Keratinocyte (primary cell): Measurements from ENCODE around the gene TECR. TPM values are rescaled to one million over a fixed set of nuclear protein-coding genes. Genes with fewer than 3 reads are reported as not detected.
A peak's percentile ranks its signal among the peaks of the same experiment; 100 is the strongest.

Experiments used
- DNase-seq: peaks from one replicate; pipeline ENCODE4 v3.0.0-alpha.2; 2011; ENCODE audit warnings: low read depth, missing footprints, low spot score
- FAIRE-seq: peaks from 2 replicates; lab custom pipeline; 2011; peaks lifted over from hg19 to GRCh38; lab: Jason Lieb, UNC
- H2AFZ ChIP-seq: 2 replicates; pipeline ENCODE4 v1.6.0; 2012; ENCODE audit warnings: low read length, control low read depth, inconsistent platforms; ENCODE audit not compliant: control insufficient read depth
- H3K27ac ChIP-seq: 2 replicates; pipeline ENCODE4 v1.5.1; 2011; ENCODE audit warnings: low read length; ENCODE audit not compliant: control insufficient read depth, insufficient read depth
- H3K27me3 ChIP-seq: 3 replicates; pipeline ENCODE4 v1.6.0; 2011; ENCODE audit warnings: low read length; ENCODE audit not compliant: control insufficient read depth, insufficient read depth; ENCODE audit errors: extremely low read depth
- H3K36me3 ChIP-seq, 2 experiments: 2 replicates in 1 of 2; 3 replicates in 1 of 2; pipeline ENCODE4 v1.5.1; 2011; ENCODE audit warnings: low read length in 2 of 2, mild to moderate bottlenecking in 1 of 2; ENCODE audit not compliant: control insufficient read depth in 2 of 2, insufficient read depth in 2 of 2; ENCODE audit errors: extremely low read depth in 1 of 2
- H3K4me1 ChIP-seq: 3 replicates; pipeline ENCODE4 v1.5.1; 2011; ENCODE audit warnings: low read length; ENCODE audit not compliant: control insufficient read depth, insufficient read depth; ENCODE audit errors: extremely low read depth
- H3K4me2 ChIP-seq: 3 replicates; pipeline ENCODE4 v1.6.0; 2011; ENCODE audit warnings: low read depth, low read length; ENCODE audit not compliant: control insufficient read depth, insufficient read depth; ENCODE audit errors: extremely low read depth
- H3K4me3 ChIP-seq, 3 experiments: fragments of 200-600 bp in 1 of 3; sonication (generic) in 1 of 3; 2 replicates in 2 of 3; 3 replicates in 1 of 3; pipeline ENCODE4 v1.5.1; 2011 to 2016; ENCODE audit warnings: low read length in 3 of 3, mild to moderate bottlenecking in 3 of 3, control low read depth in 2 of 3, inconsistent platforms in 1 of 3, low read depth in 1 of 3, mixed read lengths in 1 of 3, mixed run types in 1 of 3, moderate library complexity in 1 of 3; ENCODE audit not compliant: control insufficient read depth in 2 of 3, insufficient read depth in 2 of 3; ENCODE audit errors: extremely low read depth in 1 of 3
- H3K79me2 ChIP-seq: 2 replicates; pipeline ENCODE4 v1.6.0; 2012; ENCODE audit warnings: low read length; ENCODE audit not compliant: control insufficient read depth, insufficient read depth
- H3K9ac ChIP-seq: 3 replicates; pipeline ENCODE4 v1.6.0; 2011; ENCODE audit warnings: low read length; ENCODE audit not compliant: control insufficient read depth, insufficient read depth; ENCODE audit errors: extremely low read depth
- H3K9me1 ChIP-seq: 3 replicates; pipeline ENCODE4 v1.6.0; 2011; ENCODE audit warnings: low read length; ENCODE audit not compliant: control insufficient read depth, insufficient read depth; ENCODE audit errors: extremely low read depth
- H3K9me3 ChIP-seq: 2 replicates; pipeline ENCODE4 v1.5.1; 2012; ENCODE audit warnings: low read depth, low read length; ENCODE audit not compliant: control insufficient read depth
- H4K20me1 ChIP-seq: 3 replicates; pipeline ENCODE4 v1.6.0; 2011; ENCODE audit warnings: low read length; ENCODE audit not compliant: control insufficient read depth, insufficient read depth; ENCODE audit errors: extremely low read depth
- CTCF ChIP-seq, 3 experiments: IDR thresholded peaks in 1 of 3; conservative IDR thresholded peaks in 1 of 3; optimal IDR thresholded peaks in 1 of 3; 2 replicates in 2 of 3; 3 replicates in 1 of 3; pipeline versions ENCODE3 to v1.5.1; 2011; ENCODE audit warnings: low read length in 3 of 3, mild to moderate bottlenecking in 3 of 3, moderate library complexity in 2 of 3, control low read depth in 1 of 3, inconsistent platforms in 1 of 3; ENCODE audit not compliant: insufficient read depth in 2 of 3; ENCODE audit errors: extremely low read depth in 1 of 3
- EZH2 ChIP-seq: IDR thresholded peaks from one replicate; pipeline ENCODE4 v1.6.1; 2012; ENCODE audit warnings: inconsistent platforms, mild to moderate bottlenecking, low read length, moderate library complexity
- dilution Hi-C: fragments of 300-500 bp; cut with MboI; formaldehyde crosslinking; loops from one replicate; pipeline ENCODE4 v1.7.0; 2020; ENCODE audit warnings: low sequenced_read_pairs; ENCODE audit not compliant: extremely low pct_ligation_motif_present
- polyA plus RNA-seq, 5 experiments: library from polyadenylated mRNA; depleted of rRNA in 3 of 5; stranded (reverse) in 3 of 5; stranded (forward) in 1 of 5; unstranded in 1 of 5; fragments of >200 nt; gene quantifications; 1 replicate in 1 of 5; 2 replicates in 3 of 5; 3 replicates in 1 of 5; pipeline versions ENCODE4 v1.2.1 to v1.2.3, GENCODE V29; 2011 to 2012; ENCODE audit warnings: missing spikeins in 2 of 5, low read depth in 1 of 5, low replicate concordance in 1 of 5

TECR gene
- polyA plus RNA-seq, 1 donor (not counting 4 experiments of a cell fraction or from before 2014, with no cell fraction given), result 92.3 TPM

GRCh38 chr19:14495672-14496028 is 33.7 kb upstream of the TECR start:
- TF ChIP-seq CTCF (optimal IDR thresholded peaks at IDR 0.05 in 1 of 3, IDR thresholded peaks at IDR 0.05 in 1 of 3, conservative IDR thresholded peaks at IDR 0.05 in 1 of 3; ENCODE audit: extremely low read depth in 1 of 3, insufficient read depth in 2 of 3, low read length in 3 of 3) (no peak), EZH2 (no peak)
- Histone ChIP-seq H3K79me2 (peaks cover 44% of the 10 kb centered on the region), H4K20me1 (peaks cover 10% of the 10 kb centered on the region), H2AFZ (peak overlapping the region; percentile 9), H3K4me3 (peak overlapping the region; percentile 92 to 95 (median 94)), H3K36me3 (peaks cover 7 to 14% of the 10 kb centered on the region in 2 experiments), H3K27me3 (no peaks in the 10 kb centered on the region), H3K9me1 (no peaks in the 10 kb centered on the region), H3K27ac (peak overlapping the region; percentile 81), H3K4me1 (peaks cover 27% of the 10 kb centered on the region), H3K4me2 (peak overlapping the region; percentile 93), H3K9me3 (no peaks in the 10 kb centered on the region), H3K9ac (peak overlapping the region; percentile 86)
- FAIRE-seq, result no peak
- no peak for DNase-seq
- dilution Hi-C loops, result no loop called here

GRCh38 chr19:14496029-14496833 is 33.2 kb upstream of the TECR start, which contains the start of gene GIPC1:
TSS of gene GIPC1 (minus strand) at chr19:14496127. CDS start at chr19:14482976, 13,151 bp downstream.
- H3K79me2 ChIP-seq, result peaks cover 42% of the 10 kb centered on the region
- H3K4me2 ChIP-seq, result peak within 1 kb of the TSS; percentile 93
- dilution Hi-C loops, result no loop called here
- no peaks in the 10 kb centered on the region for H3K27me3 ChIP-seq
- peak within 1 kb of the TSS; percentile 92 to 95 (median 94) for H3K4me3 ChIP-seq
- H3K9me1 ChIP-seq, result no peaks in the 10 kb centered on the region
- no peak for TF ChIP-seq CTCF (optimal IDR thresholded peaks at IDR 0.05 in 1 of 3, IDR thresholded peaks at IDR 0.05 in 1 of 3, conservative IDR thresholded peaks at IDR 0.05 in 1 of 3; ENCODE audit: extremely low read depth in 1 of 3, insufficient read depth in 2 of 3, low read length in 3 of 3)
- TF ChIP-seq EZH2, result no peak
- peaks cover 7 to 12% of the 10 kb centered on the region in 2 experiments for H3K36me3 ChIP-seq
- H3K9ac ChIP-seq, result peak within 1 kb of the TSS; percentile 86
- DNase-seq (peak; percentile 91), FAIRE-seq (peak; percentile 57)
- no peaks in the 10 kb centered on the region for H3K9me3 ChIP-seq
- H2AFZ ChIP-seq, result peak within 1 kb of the TSS; percentile 76
- peaks cover 10% of the 10 kb centered on the region for H4K20me1 ChIP-seq
- H3K4me1 ChIP-seq, result peaks cover 27% of the 10 kb centered on the region
- peak within 1 kb of the TSS; percentile 81 for H3K27ac ChIP-seq
